Measurements from ENCODE around the gene SLC15A1. TPM values are rescaled to one million over a fixed set of nuclear protein-coding genes. Genes with fewer than 3 reads are reported as not detected.

Gene SLC15A1
- polyA plus RNA-seq, 1 donor (not counting 4 experiments of a cell fraction or from before 2014, with no cell fraction given) = 0.10 TPM

DNA sequence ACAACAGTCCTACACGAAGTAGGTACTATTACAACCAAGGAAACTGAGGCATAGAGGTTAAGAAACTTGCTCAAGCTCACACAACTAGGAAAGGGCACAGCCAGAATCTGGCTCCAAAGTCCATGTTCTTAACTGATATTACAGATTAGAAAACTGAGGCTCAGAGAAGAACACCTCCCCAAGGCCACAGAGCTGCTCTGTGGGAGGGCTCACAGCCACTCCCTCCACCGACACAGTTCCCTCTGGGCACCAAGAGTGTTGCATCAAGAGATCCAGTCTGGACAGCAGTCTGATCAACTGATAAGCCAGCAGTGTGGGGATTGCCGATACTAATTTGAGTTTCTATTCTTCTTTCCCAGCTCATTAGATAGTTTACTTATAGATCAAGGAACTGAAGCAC lies 29.5 kb downstream of the SLC15A1 start:
- Histone ChIP-seq H3K9me3 (ENCODE audit: control insufficient read depth, low read depth, low read length) (no peaks in the 10 kb centered on the region), H3K79me2 (ENCODE audit: control insufficient read depth, insufficient read depth, low read length) (no peaks in the 10 kb centered on the region), H3K9me1 (ENCODE audit: control insufficient read depth, extremely low read depth, insufficient read depth, low read length) (no peaks in the 10 kb centered on the region), H3K36me3 (ENCODE audit: control insufficient read depth in 2 of 2, extremely low read depth in 1 of 2, insufficient read depth in 2 of 2, low read length in 2 of 2) (no peaks in the 10 kb centered on the region), H2AFZ (ENCODE audit: control insufficient read depth, low read length) (no peak overlapping the region), H3K9ac (ENCODE audit: control insufficient read depth, extremely low read depth, insufficient read depth, low read length) (no peak overlapping the region), H4K20me1 (ENCODE audit: control insufficient read depth, extremely low read depth, insufficient read depth, low read length) (no peaks in the 10 kb centered on the region), H3K27me3 (ENCODE audit: control insufficient read depth, extremely low read depth, insufficient read depth, low read length) (no peaks in the 10 kb centered on the region), H3K4me2 (ENCODE audit: control insufficient read depth, extremely low read depth, insufficient read depth, low read depth, low read length) (no peak overlapping the region), H3K4me1 (ENCODE audit: control insufficient read depth, extremely low read depth, insufficient read depth, low read length) (no peaks in the 10 kb centered on the region), H3K27ac (ENCODE audit: control insufficient read depth, insufficient read depth, low read length) (no peak overlapping the region), H3K4me3 (ENCODE audit: control insufficient read depth in 2 of 3, extremely low read depth in 1 of 3, insufficient read depth in 2 of 3, low read depth in 1 of 3, low read length in 3 of 3) (no peak overlapping the region)
- TF ChIP-seq, protein P1, sequence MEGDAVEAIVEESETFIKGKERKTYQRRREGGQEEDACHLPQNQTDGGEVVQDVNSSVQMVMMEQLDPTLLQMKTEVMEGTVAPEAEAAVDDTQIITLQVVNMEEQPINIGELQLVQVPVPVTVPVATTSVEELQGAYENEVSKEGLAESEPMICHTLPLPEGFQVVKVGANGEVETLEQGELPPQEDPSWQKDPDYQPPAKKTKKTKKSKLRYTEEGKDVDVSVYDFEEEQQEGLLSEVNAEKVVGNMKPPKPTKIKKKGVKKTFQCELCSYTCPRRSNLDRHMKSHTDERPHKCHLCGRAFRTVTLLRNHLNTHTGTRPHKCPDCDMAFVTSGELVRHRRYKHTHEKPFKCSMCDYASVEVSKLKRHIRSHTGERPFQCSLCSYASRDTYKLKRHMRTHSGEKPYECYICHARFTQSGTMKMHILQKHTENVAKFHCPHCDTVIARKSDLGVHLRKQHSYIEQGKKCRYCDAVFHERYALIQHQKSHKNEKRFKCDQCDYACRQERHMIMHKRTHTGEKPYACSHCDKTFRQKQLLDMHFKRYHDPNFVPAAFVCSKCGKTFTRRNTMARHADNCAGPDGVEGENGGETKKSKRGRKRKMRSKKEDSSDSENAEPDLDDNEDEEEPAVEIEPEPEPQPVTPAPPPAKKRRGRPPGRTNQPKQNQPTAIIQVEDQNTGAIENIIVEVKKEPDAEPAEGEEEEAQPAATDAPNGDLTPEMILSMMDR (optimal IDR thresholded peaks at IDR 0.05 in 1 of 3, IDR thresholded peaks at IDR 0.05 in 1 of 3, conservative IDR thresholded peaks at IDR 0.05 in 1 of 3; ENCODE audit: extremely low read depth in 1 of 3, insufficient read depth in 2 of 3, low read length in 3 of 3) = no peak
- no peak for TF ChIP-seq EZH2 (IDR thresholded peaks at IDR 0.05; ENCODE audit: low read length)
- no peak for FAIRE-seq
- DNase-seq (ENCODE audit: low read depth, low spot score) = no peak
- dilution Hi-C loops (cut with MboI; ENCODE audit: extremely low pct_ligation_motif_present, low sequenced_read_pairs) = no loop called here

DNA sequence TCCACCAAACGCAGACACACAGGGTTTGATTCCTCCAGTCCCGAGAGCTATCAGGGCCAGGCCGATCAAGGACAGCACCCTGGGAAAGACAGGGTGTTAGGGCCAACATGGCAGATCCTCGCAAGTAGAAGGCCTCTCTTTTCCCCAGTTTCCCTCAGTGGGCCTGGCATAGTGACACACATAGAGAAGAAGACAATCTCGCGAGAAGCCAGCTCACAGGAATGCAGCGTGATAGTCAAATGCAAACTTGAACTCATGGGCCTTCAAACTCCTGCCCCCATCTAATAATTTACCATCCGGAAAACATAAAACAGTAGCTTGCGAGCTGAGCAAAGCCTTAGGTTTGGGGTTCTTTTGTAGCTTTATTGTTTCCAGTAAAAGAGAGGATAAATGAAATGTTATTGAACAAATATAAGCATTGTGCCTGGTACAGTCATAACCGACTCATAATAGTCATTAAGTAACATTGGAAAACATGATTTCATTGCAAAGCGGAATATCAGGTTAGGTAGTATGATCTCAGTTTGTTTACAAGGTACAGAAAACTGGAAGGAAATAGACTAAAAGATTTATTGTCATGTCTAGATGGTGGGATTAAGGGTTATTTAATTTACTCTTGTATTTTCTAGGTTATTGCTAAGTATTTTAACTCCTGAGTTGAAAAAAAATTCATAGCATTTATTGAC lies 30.5 kb downstream of the SLC15A1 start:
- no peak for FAIRE-seq
- no peak overlapping the region for H3K4me2 ChIP-seq (ENCODE audit: control insufficient read depth, extremely low read depth, insufficient read depth, low read depth, low read length)

More for the DNA sequence above, 30.5 kb downstream of the SLC15A1 start:
- Histone ChIP-seq H3K27me3 (ENCODE audit: control insufficient read depth, extremely low read depth, insufficient read depth, low read length) (no peaks in the 10 kb centered on the region), H3K79me2 (ENCODE audit: control insufficient read depth, insufficient read depth, low read length) (no peaks in the 10 kb centered on the region), H3K4me1 (ENCODE audit: control insufficient read depth, extremely low read depth, insufficient read depth, low read length) (no peaks in the 10 kb centered on the region), H3K36me3 (ENCODE audit: control insufficient read depth in 2 of 2, extremely low read depth in 1 of 2, insufficient read depth in 2 of 2, low read length in 2 of 2) (no peaks in the 10 kb centered on the region), H3K4me3 (ENCODE audit: control insufficient read depth in 2 of 3, extremely low read depth in 1 of 3, insufficient read depth in 2 of 3, low read depth in 1 of 3, low read length in 3 of 3) (no peak overlapping the region), H3K9me1 (ENCODE audit: control insufficient read depth, extremely low read depth, insufficient read depth, low read length) (no peaks in the 10 kb centered on the region), H2AFZ (ENCODE audit: control insufficient read depth, low read length) (no peak overlapping the region), H4K20me1 (ENCODE audit: control insufficient read depth, extremely low read depth, insufficient read depth, low read length) (no peaks in the 10 kb centered on the region), H3K9me3 (ENCODE audit: control insufficient read depth, low read depth, low read length) (no peaks in the 10 kb centered on the region), H3K9ac (ENCODE audit: control insufficient read depth, extremely low read depth, insufficient read depth, low read length) (no peak overlapping the region), H3K27ac (ENCODE audit: control insufficient read depth, insufficient read depth, low read length) (no peak overlapping the region)
- TF ChIP-seq, protein P1 (optimal IDR thresholded peaks at IDR 0.05 in 1 of 3, IDR thresholded peaks at IDR 0.05 in 1 of 3, conservative IDR thresholded peaks at IDR 0.05 in 1 of 3; ENCODE audit: extremely low read depth in 1 of 3, insufficient read depth in 2 of 3, low read length in 3 of 3) = no peak
- TF ChIP-seq EZH2 (IDR thresholded peaks at IDR 0.05; ENCODE audit: low read length) = no peak
- dilution Hi-C loops (cut with MboI; ENCODE audit: extremely low pct_ligation_motif_present, low sequenced_read_pairs) = no loop called here
- no peak for DNase-seq (ENCODE audit: low read depth, low spot score)

All from keratinocyte (primary cell).